ENCODE measurements around the gene ABTB2. TPM values are rescaled to one million over a fixed set of nuclear protein-coding genes. Genes with fewer than 3 reads are reported as not detected.

The ABTB2 gene
- total and polyA plus RNA-seq, 12 donors: 2.5 to 19.1 (median 14.2) TPM

GRCh38 chr11:34162493-34162820 is 195.4 kb downstream of the ABTB2 start:
- no peak overlapping the region for H3K27ac ChIP-seq
- ATAC-seq: no peak
- H3K36me3 ChIP-seq: peaks cover 0 to 73% (median 14%) of the 10 kb centered on the region in 9 donors
- TF ChIP-seq CTCF (IDR thresholded peaks at IDR 0.05): no peak
- no peak overlapping the region for H3K4me3 ChIP-seq
- peaks cover 0 to 16% (median 7%) of the 10 kb centered on the region in 9 donors for H3K4me1 ChIP-seq
- H3K27me3 ChIP-seq: no peaks in the 10 kb centered on the region
- DNase-seq: no peak
- 87 to 90% methylated on average over 17 of the region's 17 CpGs for WGBS, 2 donors
- intact Hi-C loops (cut with DNase I): no loop called here
- no peaks in the 10 kb centered on the region for H3K9me3 ChIP-seq

- DNase-seq: no peak
These were observed 195.9 kb downstream of the ABTB2 start for GRCh38 chr11:34161812-34162492.

GRCh38 chr11:34161361-34161760 is 196.4 kb downstream of the ABTB2 start:
- no peak for TF ChIP-seq CTCF (IDR thresholded peaks at IDR 0.05)
- WGBS, 2 donors: 91 to 93% methylated on average over 6 of the region's 6 CpGs
- Histone ChIP-seq H3K9me3 (no peaks in the 10 kb centered on the region), H3K27me3 (no peaks in the 10 kb centered on the region), H3K4me1 (peaks cover 0 to 20% (median 10%) of the 10 kb centered on the region in 9 donors), H3K4me3 (no peak overlapping the region), H3K27ac (no peak overlapping the region), H3K36me3 (peaks cover 0 to 65% (median 11%) of the 10 kb centered on the region in 9 donors)
- DNase-seq (no peak), ATAC-seq (no peak)
- intact Hi-C loops (cut with DNase I): no loop called here

More at GRCh38 chr11:34161812-34162492, 195.9 kb downstream of the ABTB2 start:
- TF ChIP-seq CTCF (IDR thresholded peaks at IDR 0.05): no peak
- intact Hi-C loops (cut with DNase I): no loop called here
- peaks cover 0 to 20% (median 10%) of the 10 kb centered on the region in 9 donors for H3K4me1 ChIP-seq
- no peak for ATAC-seq
- WGBS, 2 donors: 80 to 83% methylated on average over 18 of the region's 18 CpGs
- H3K27me3 ChIP-seq: no peaks in the 10 kb centered on the region
- H3K4me3 ChIP-seq: no peak overlapping the region
- no peaks in the 10 kb centered on the region for H3K9me3 ChIP-seq
- peaks cover 0 to 70% (median 14%) of the 10 kb centered on the region in 9 donors for H3K36me3 ChIP-seq
- H3K27ac ChIP-seq: no peak overlapping the region

- Histone ChIP-seq H3K27me3 (no peaks in the 10 kb centered on the region), H3K9me3 (no peaks in the 10 kb centered on the region), H3K36me3 (peaks cover 0 to 61% (median 11%) of the 10 kb centered on the region in 9 donors), H3K4me3 (no peak overlapping the region), H3K4me1 (peaks cover 0 to 24% (median 10%) of the 10 kb centered on the region in 9 donors), H3K27ac (no peak overlapping the region)
- DNase-seq: no peak
- 84 to 88% methylated on average over 18 of the region's 18 CpGs for WGBS, 2 donors
- TF ChIP-seq CTCF (IDR thresholded peaks at IDR 0.05): no peak
- intact Hi-C loops (cut with DNase I): no loop called here
- no peak for ATAC-seq
These were observed 197.0 kb downstream of the ABTB2 start for GRCh38 chr11:34160791-34161190.
